Activated CD8-positive, alpha-beta memory T cell treated with anti-CD3 and anti-CD28 coated beads, Interleukin-2, amount 10 ng/mL, durations not matched to agents 7 days and 5 days (primary cell): ENCODE data around the gene YTHDF2. TPM values are rescaled to one million over a fixed set of nuclear protein-coding genes. Genes with fewer than 3 reads are reported as not detected.
"Not testable (repeated sequence)": the region's sequence is repeated elsewhere in the genome, so short reads cannot be mapped to it uniquely, and the experiment has no call there.

ENCODE experiments used
- ATAC-seq: fragments of 150-1000 bp; cut with Tn5 transposase; one replicate; pipeline ENCODE4 v1.10.0; 2021; ENCODE audit warnings: moderate library complexity
- CTCF ChIA-PET: fragments of 350-600 bp; sonication (Branson Sonifier 250); formaldehyde crosslinking; loops from one replicate; lab custom pipeline; 2021; ENCODE audit warnings: antibody characterized with exemption; lab: Charles Lee
- DNase-seq: peaks from one replicate; pipeline ENCODE4 v3.0.0-alpha.2; 2020
- H3K27ac Mint-ChIP-seq: one replicate; pipeline ENCODE4 v1.8.0; 2021; ENCODE audit warnings: mild to moderate bottlenecking, mixed read lengths
- H3K27me3 Mint-ChIP-seq: one replicate; pipeline ENCODE4 v1.8.0; 2021; ENCODE audit warnings: mixed read lengths
- H3K36me3 Mint-ChIP-seq: one replicate; pipeline ENCODE4 v1.8.0; 2021; ENCODE audit warnings: mild to moderate bottlenecking, mixed read lengths
- H3K4me1 Mint-ChIP-seq: one replicate; pipeline ENCODE4 v1.8.0; 2021; ENCODE audit warnings: mixed read lengths
- H3K4me3 Mint-ChIP-seq: one replicate; pipeline ENCODE4 v1.8.0; 2021; ENCODE audit warnings: mild to moderate bottlenecking, moderate library complexity, mixed read lengths
- H3K9me3 Mint-ChIP-seq: one replicate; pipeline ENCODE4 v1.8.0; 2022; ENCODE audit warnings: low read depth, mixed read lengths
- total RNA-seq, 2 experiments: library from RNA; stranded (reverse); gene quantifications; one replicate each; pipeline ENCODE4 v1.2.3, GENCODE V29; 2021

The YTHDF2 gene
- total RNA-seq, 2 experiments from 2014 or later: 65.0 to 81.8 TPM

DNA sequence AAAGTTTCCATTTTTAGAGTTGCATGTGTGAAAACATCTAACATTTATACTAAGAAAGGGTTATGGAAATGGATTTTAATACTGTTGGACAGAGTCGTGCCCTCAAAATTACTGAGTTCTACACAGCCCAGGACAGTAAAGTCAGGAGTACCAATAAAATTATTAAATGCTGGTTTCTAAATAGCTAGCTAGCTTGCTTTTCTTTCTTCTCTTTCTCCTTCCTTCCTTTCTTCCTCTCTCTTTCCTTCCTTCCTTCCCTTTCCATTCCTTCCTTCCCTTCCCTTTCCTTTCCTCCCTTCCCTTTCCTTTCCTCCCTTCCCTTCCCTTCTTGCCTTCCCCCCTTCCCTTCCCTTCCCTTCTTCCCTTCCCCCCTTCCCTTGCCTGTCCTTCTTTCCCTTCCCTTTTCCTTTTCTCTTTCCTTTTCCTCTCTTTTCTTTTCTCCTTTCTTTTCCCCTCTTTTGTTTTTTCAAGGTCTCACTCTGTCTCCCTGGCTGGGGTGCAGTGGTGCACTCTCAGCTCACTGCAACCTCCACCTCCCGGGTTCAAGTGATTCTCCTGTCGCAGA lies 33.9 kb downstream of the YTHDF2 start:
- CTCF ChIA-PET: interaction anchor here (1.2 to 1.5 kb wide), 4 partner anchors 14 to 107 kb away, joined by 3 to 4 read pairs (median 4); no protein-coding TSS in a partner anchor
- Mint-ChIP-seq H3K27me3 (no peaks in the 10 kb centered on the region), H3K27ac (no peak overlapping the region)

GRCh38 chr1:28771921-28772320 lies 35.2 kb downstream of the YTHDF2 start:
- not testable (repeated sequence) for DNase-seq, H3K27me3 Mint-ChIP-seq, ATAC-seq, H3K4me3 Mint-ChIP-seq, H3K9me3 Mint-ChIP-seq, H3K27ac Mint-ChIP-seq
- peaks cover 12% of the 10 kb centered on the region for H3K4me1 Mint-ChIP-seq
- H3K36me3 Mint-ChIP-seq: peaks cover 16% of the 10 kb centered on the region
- CTCF ChIA-PET: interaction anchor here (0.7 to 1.5 kb wide), 3 partner anchors 12 to 105 kb away, joined by 4 to 6 read pairs (median 4); no protein-coding TSS in a partner anchor

More for the DNA sequence above, 33.9 kb downstream of the YTHDF2 start:
- peaks cover 13% of the 10 kb centered on the region for H3K4me1 Mint-ChIP-seq
- H3K9me3 Mint-ChIP-seq: no peaks in the 10 kb centered on the region
- no peak for ATAC-seq
- no peak overlapping the region for H3K4me3 Mint-ChIP-seq
- no peak for DNase-seq
- peaks cover 22% of the 10 kb centered on the region for H3K36me3 Mint-ChIP-seq

- no peak overlapping the region for H3K27ac Mint-ChIP-seq
Measured at GRCh38 chr1:28773105-28773504, 36.4 kb downstream of the YTHDF2 start.

GRCh38 chr1:28775121-28775942 lies 38.6 kb downstream of the YTHDF2 start:
- H3K27me3 Mint-ChIP-seq: no peaks in the 10 kb centered on the region
- no peaks in the 10 kb centered on the region for H3K9me3 Mint-ChIP-seq
- H3K27ac Mint-ChIP-seq: peak overlapping the region; percentile 72
- peak overlapping the region; percentile 71 for H3K4me3 Mint-ChIP-seq
- ATAC-seq (peak; percentile 98), DNase-seq (peak; percentile 77)
- no peaks in the 10 kb centered on the region for H3K36me3 Mint-ChIP-seq
- peaks cover 9% of the 10 kb centered on the region for H3K4me1 Mint-ChIP-seq
- CTCF ChIA-PET: interaction anchor here (0.8 to 3.8 kb wide), 16 partner anchors 8 to 427 kb away, joined by 3 to 34 read pairs (median 4); partner anchors contain the start of genes SRSF4, TAF12 and YTHDF2

More at GRCh38 chr1:28773105-28773504, 36.4 kb downstream of the YTHDF2 start:
- H3K4me1 Mint-ChIP-seq: peaks cover 11% of the 10 kb centered on the region
- no peaks in the 10 kb centered on the region for H3K9me3 Mint-ChIP-seq
- H3K36me3 Mint-ChIP-seq: peaks cover 13% of the 10 kb centered on the region
- DNase-seq (no peak), ATAC-seq (no peak)
- no peak overlapping the region for H3K4me3 Mint-ChIP-seq
- no peaks in the 10 kb centered on the region for H3K27me3 Mint-ChIP-seq
- CTCF ChIA-PET: interaction anchor here (1.1 to 2.9 kb wide), 2 partner anchors 12 to 37 kb away, joined by 4 to 14 read pairs; partner anchors contain the start of gene YTHDF2

GRCh38 chr1:28776341-28776740 lies 39.6 kb downstream of the YTHDF2 start:
- H3K4me3 Mint-ChIP-seq: no peak overlapping the region
- no peak for DNase-seq
- H3K9me3 Mint-ChIP-seq: no peaks in the 10 kb centered on the region
- H3K27ac Mint-ChIP-seq: no peak overlapping the region
- ATAC-seq: no peak
- no peaks in the 10 kb centered on the region for H3K36me3 Mint-ChIP-seq
- H3K4me1 Mint-ChIP-seq: peaks cover 9% of the 10 kb centered on the region
- CTCF ChIA-PET: interaction anchor here (0.5 to 3.8 kb wide), 9 partner anchors 10 to 426 kb away, joined by 3 to 34 read pairs (median 4); no protein-coding TSS in a partner anchor
- H3K27me3 Mint-ChIP-seq: no peaks in the 10 kb centered on the region

GRCh38 chr1:28778021-28778420 lies 41.3 kb downstream of the YTHDF2 start:
- peaks cover 9% of the 10 kb centered on the region for H3K4me1 Mint-ChIP-seq
- ATAC-seq (no peak), DNase-seq (no peak)
- CTCF ChIA-PET: interaction anchor here (1.0 to 1.5 kb wide), 3 partner anchors 99 to 392 kb away, joined by 3 to 7 read pairs (median 3); no protein-coding TSS in a partner anchor
- H3K27me3 Mint-ChIP-seq: no peaks in the 10 kb centered on the region
- no peaks in the 10 kb centered on the region for H3K36me3 Mint-ChIP-seq
- no peaks in the 10 kb centered on the region for H3K9me3 Mint-ChIP-seq
- no peak overlapping the region for H3K4me3 Mint-ChIP-seq
- H3K27ac Mint-ChIP-seq: no peak overlapping the region

GRCh38 chr1:28779751-28780408 lies 43.1 kb downstream of the YTHDF2 start:
- CTCF ChIA-PET: interaction anchor here (0.7 kb wide), 1 partner anchor 43 kb away, joined by 4 read pairs; the partner anchor contains the start of gene YTHDF2
- H3K4me3 Mint-ChIP-seq: no peak overlapping the region
- H3K27ac Mint-ChIP-seq: no peak overlapping the region
- ATAC-seq (no peak), DNase-seq (no peak)
- H3K36me3 Mint-ChIP-seq: no peaks in the 10 kb centered on the region
- no peaks in the 10 kb centered on the region for H3K27me3 Mint-ChIP-seq
- no peaks in the 10 kb centered on the region for H3K9me3 Mint-ChIP-seq
- peaks cover 7% of the 10 kb centered on the region for H3K4me1 Mint-ChIP-seq

- no peaks in the 10 kb centered on the region for H3K36me3 Mint-ChIP-seq
- H3K4me1 Mint-ChIP-seq: peaks cover 8% of the 10 kb centered on the region
- ATAC-seq (no peak), DNase-seq (no peak)
- no peaks in the 10 kb centered on the region for H3K9me3 Mint-ChIP-seq
- H3K27me3 Mint-ChIP-seq: peaks cover 5% of the 10 kb centered on the region
- H3K4me3 Mint-ChIP-seq: no peak overlapping the region
- no peak overlapping the region for H3K27ac Mint-ChIP-seq
- CTCF ChIA-PET: interaction anchor here (8.0 kb wide), 1 partner anchor 96 kb away, joined by 161 read pairs; no protein-coding TSS in a partner anchor
Measured at GRCh38 chr1:28781305-28781704, 44.6 kb downstream of the YTHDF2 start.

DNA sequence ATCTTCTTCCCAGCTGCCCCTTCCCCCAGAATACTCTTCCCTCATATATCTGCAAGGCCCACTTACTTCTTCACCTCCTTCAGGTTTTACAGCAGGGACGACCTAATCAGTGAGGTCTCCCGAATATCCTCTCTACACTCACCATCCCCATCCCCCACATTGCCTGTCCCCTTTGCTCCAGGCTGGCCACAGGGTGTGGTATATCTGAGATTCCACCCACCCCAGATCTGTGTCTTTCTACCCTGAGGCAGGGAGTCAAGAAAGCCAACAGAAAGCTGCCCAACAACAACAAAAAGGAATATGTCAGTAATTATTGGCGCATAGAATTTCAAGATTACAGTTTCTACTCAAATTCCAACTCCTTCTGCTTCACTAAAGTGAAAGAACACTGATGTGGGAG lies 45.3 kb downstream of the YTHDF2 start:
- no peak overlapping the region for H3K4me3 Mint-ChIP-seq

GRCh38 chr1:28783363-28783762 lies 46.6 kb downstream of the YTHDF2 start:
- H3K4me3 Mint-ChIP-seq: no peak overlapping the region
- no peaks in the 10 kb centered on the region for H3K36me3 Mint-ChIP-seq
- no peak for DNase-seq

More for the DNA sequence above, 45.3 kb downstream of the YTHDF2 start:
- CTCF ChIA-PET: interaction anchor here (1.2 to 8.0 kb wide), 2 partner anchors 96 to 102 kb away, joined by 3 to 161 read pairs; no protein-coding TSS in a partner anchor
- Mint-ChIP-seq H3K36me3 (no peaks in the 10 kb centered on the region), H3K4me1 (peaks cover 8% of the 10 kb centered on the region), H3K27ac (no peak overlapping the region), H3K27me3 (peaks cover 7% of the 10 kb centered on the region), H3K9me3 (no peaks in the 10 kb centered on the region)
- ATAC-seq (no peak), DNase-seq (no peak)

GRCh38 chr1:28789412-28789811 lies 52.7 kb downstream of the YTHDF2 start:
- Mint-ChIP-seq H3K36me3 (no peaks in the 10 kb centered on the region), H3K27me3 (peaks cover 8% of the 10 kb centered on the region), H3K4me1 (peaks cover 8% of the 10 kb centered on the region), H3K4me3 (no peak overlapping the region), H3K27ac (no peak overlapping the region), H3K9me3 (no peaks in the 10 kb centered on the region)
- DNase-seq (no peak), ATAC-seq (no peak)
- CTCF ChIA-PET: interaction anchor here (1.1 kb wide), 1 partner anchor 87 kb away, joined by 4 read pairs; no protein-coding TSS in a partner anchor

More at GRCh38 chr1:28783363-28783762, 46.6 kb downstream of the YTHDF2 start:
- H3K9me3 Mint-ChIP-seq: no peaks in the 10 kb centered on the region
- H3K4me1 Mint-ChIP-seq: peaks cover 8% of the 10 kb centered on the region
- CTCF ChIA-PET: interaction anchor here (0.7 to 8.0 kb wide), 8 partner anchors 8 to 419 kb away, joined by 3 to 161 read pairs (median 4); no protein-coding TSS in a partner anchor
- no peak for ATAC-seq
- H3K27ac Mint-ChIP-seq: no peak overlapping the region
- peaks cover 8% of the 10 kb centered on the region for H3K27me3 Mint-ChIP-seq

GRCh38 chr1:28789816-28790215 lies 53.1 kb downstream of the YTHDF2 start:
- ATAC-seq: no peak
- DNase-seq: no peak
- no peaks in the 10 kb centered on the region for H3K36me3 Mint-ChIP-seq
- no peak overlapping the region for H3K27ac Mint-ChIP-seq
- no peak overlapping the region for H3K4me3 Mint-ChIP-seq
- peaks cover 8% of the 10 kb centered on the region for H3K4me1 Mint-ChIP-seq
- H3K9me3 Mint-ChIP-seq: no peaks in the 10 kb centered on the region
- CTCF ChIA-PET: interaction anchor here (1.1 kb wide), 1 partner anchor 87 kb away, joined by 4 read pairs; no protein-coding TSS in a partner anchor
- H3K27me3 Mint-ChIP-seq: peaks cover 8% of the 10 kb centered on the region
